GM10266 (cell line): Measurements from ENCODE around the gene SLC25A44.

Experiments
- DNase-seq: peaks from one replicate; pipeline ENCODE4 v3.0.0; 2012; ENCODE audit errors: extremely low spot score
- TF ChIP-seq, protein P1 (sequence below): IDR thresholded peaks from 2 replicates; pipeline ENCODE4 v1.5.1; 2012; ENCODE audit warnings: mild to moderate bottlenecking, low read depth; ENCODE audit not compliant: control insufficient read depth, insufficient read depth; ENCODE audit errors: missing control alignments

SLC25A44 gene

DNA sequence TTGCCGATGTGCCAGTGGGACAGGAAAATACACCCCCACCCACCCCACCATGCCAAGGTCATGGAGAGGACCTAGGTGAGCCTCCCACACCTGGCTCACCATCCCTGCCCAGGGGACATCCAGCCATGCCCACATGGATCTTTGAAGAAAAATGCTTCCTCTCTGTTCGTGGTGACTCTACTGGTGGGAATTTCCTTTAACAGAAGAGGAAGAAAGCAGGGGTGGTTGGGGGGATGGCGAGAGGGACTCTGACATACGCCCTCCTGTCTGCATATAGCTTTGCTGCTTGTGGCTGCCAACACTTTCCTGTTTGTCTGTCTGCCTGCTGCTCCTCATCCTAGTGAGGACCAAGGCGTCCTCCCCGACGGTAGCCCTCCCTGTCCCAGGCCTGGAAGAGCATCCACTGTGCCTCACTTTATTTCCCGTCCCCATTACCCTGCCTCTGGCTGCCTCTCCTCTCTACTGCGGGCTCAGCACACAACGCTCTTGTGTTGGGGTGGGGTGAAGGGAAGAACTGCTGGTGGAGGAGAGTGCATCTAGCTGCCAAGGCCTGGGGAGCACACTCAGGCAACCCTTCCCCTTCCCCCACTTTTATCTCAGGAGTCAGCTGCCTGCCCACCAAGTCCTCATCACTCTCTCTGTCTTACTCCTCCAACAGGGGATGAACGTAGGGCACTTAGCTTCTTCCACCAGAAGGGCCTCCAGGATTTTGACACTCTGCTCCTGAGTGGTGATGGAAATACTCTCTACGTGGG is 38.0 kb upstream of the SLC25A44 start:
- TF ChIP-seq, protein P1, sequence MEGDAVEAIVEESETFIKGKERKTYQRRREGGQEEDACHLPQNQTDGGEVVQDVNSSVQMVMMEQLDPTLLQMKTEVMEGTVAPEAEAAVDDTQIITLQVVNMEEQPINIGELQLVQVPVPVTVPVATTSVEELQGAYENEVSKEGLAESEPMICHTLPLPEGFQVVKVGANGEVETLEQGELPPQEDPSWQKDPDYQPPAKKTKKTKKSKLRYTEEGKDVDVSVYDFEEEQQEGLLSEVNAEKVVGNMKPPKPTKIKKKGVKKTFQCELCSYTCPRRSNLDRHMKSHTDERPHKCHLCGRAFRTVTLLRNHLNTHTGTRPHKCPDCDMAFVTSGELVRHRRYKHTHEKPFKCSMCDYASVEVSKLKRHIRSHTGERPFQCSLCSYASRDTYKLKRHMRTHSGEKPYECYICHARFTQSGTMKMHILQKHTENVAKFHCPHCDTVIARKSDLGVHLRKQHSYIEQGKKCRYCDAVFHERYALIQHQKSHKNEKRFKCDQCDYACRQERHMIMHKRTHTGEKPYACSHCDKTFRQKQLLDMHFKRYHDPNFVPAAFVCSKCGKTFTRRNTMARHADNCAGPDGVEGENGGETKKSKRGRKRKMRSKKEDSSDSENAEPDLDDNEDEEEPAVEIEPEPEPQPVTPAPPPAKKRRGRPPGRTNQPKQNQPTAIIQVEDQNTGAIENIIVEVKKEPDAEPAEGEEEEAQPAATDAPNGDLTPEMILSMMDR: no peak
- no peak for DNase-seq

DNA sequence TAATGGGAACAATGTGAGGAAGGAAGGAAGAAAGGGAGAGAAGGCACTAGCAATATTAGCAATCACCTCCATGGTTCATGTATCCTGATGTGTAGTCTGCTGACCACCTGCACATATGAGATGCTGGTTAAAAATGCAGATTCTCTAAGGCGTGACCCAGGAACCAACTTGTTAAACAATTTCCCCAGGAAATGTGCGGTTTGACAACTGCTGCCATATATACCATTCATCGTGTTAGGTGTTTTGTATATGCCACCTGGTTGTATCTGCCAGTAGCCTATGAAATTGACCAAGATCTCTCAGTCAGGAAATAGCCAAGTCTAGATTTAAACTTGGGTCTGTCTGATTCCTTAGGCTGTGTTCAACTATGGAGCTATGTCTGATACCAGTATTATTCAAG is 36.4 kb upstream of the SLC25A44 start:
- TF ChIP-seq, protein P1: no peak

DNA sequence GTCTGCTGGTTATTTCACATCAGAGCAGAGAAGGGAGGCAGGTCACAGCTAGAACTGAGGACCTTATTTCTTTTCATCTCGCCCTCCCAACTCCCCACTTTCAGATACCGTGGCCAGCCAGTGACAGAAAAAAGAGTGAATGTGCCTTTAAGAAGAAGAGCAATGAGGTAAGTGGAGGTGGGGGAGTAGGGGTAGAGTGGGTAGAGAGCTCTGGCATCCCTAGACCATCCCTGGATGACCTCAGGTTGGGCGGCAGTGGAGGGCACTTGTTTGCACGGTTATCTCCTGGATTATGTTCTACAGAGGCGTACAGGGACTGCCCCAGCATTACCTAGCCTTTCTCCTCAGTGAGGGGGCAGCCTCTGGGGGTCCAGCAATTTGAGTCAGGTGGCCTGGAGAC is 35.9 kb upstream of the SLC25A44 start:
- TF ChIP-seq, protein P1: no peak
- DNase-seq: no peak

More for the DNA sequence above, 36.4 kb upstream of the SLC25A44 start:
- no peak for DNase-seq

GRCh38 chr1:156160000-156160742 is 33.7 kb upstream of the SLC25A44 start:
- no peak for DNase-seq
- TF ChIP-seq, protein P1: no peak

DNA sequence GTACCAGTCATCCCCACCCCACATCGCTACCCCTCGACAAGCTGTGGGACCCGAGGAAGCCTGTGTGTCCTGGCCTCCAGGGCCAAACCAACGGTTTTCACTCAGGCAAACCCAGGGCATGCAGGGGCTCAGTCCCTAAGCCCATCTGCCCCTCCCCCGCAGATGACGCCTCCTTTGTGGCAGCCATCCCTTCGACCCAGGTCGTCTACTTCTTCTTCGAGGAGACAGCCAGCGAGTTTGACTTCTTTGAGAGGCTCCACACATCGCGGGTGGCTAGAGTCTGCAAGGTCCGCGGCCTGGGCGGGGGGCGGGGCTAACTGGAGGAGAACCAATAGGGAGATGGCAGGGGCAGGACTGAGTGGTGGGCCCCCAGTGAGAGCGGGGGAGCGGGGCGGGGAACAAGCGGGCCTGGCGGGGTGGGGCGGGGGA is 33.1 kb upstream of the SLC25A44 start:
- TF ChIP-seq, protein P1: no peak
- peak; percentile 87 for DNase-seq

DNA sequence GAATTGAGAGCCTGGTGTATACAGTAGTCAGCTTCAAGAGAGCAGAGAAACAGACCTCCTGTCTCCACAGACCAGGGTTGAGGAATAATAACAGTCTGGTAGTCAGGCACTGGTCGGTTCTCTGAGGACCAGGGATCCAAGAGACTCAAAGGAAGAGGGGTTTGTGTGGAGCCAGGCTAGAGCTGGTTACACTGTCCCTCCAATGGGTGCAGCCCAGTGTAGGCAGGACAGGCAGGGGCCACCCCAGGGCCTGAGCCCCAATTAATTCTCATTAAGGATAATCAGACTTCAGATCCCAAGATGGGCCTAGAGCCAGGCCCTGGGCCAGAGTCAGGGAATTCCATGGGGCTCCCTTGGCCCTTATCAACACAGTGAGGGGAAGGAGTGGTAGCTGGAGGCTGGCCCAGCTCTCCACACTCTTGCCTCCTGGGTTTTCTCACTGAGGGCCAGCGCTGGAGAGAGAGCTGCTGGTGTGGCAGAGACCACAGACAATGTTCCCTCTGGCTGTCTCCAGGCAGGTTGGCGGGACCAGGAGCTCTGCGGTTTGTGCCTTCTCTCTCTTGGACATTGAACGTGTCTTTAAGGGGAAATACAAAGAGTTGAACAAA is 31.4 kb upstream of the SLC25A44 start:
- TF ChIP-seq, protein P1: no peak
- DNase-seq: no peak

DNA sequence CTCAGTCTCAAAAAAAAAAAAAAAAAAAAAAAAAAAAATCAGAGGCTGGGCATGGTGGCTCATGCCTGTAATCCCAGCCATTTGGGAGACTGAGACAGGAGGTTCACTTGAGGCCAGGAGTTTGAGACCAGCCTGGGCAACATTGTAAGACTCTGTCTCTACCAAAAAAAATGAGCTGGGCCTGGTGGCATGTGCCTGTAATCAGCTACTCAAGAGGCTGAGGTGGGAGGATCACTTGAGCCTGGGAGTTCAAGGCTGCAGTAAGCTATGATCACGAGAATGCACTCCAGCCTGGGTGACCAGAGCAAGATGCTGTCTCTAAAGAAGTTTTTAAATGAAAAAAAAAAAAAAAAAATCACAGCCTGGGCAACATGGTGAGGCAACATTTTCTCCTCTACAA is 30.2 kb upstream of the SLC25A44 start:
- TF ChIP-seq, protein P1: no peak
- no peak for DNase-seq
